Panc1 (cell line): Measurements from ENCODE around the gene RAC2. TPM values are rescaled to one million over a fixed set of nuclear protein-coding genes. Genes with fewer than 3 reads are reported as not detected.

Experiments
- ATAC-seq: fragments of 200-7000 bp; cut with Tn5 transposase; 2 replicates; pipeline ENCODE4 v1.9.1; 2020; ENCODE audit warnings: mild to moderate bottlenecking, moderate library complexity
- BruUV-seq: library from RNA; stranded (reverse); fragments of 400-500 nt; replicated peaks from 2 replicates; lab custom pipeline; 2021; lab: Mats Ljungman, UMichigan
- CTCF ChIA-PET: fragments of 300-600 bp; sonication (Branson Sonifier 250); formaldehyde crosslinking; loops from one replicate; lab custom pipeline; 2022; ENCODE audit warnings: antibody characterized with exemption; lab: Charles Lee
- POLR2A ChIA-PET: fragments of 300-600 bp; sonication (Branson Sonifier 250); formaldehyde crosslinking; loops from one replicate; lab custom pipeline; 2022; ENCODE audit warnings: antibody characterized with exemption; lab: Charles Lee
- DNase-seq: peaks from one replicate; pipeline ENCODE4 v3.0.0-alpha.2; 2010; ENCODE audit warnings: low read depth, low spot score
- H3K27ac ChIP-seq: 2 replicates; pipeline ENCODE4 v1.5.1; 2011; ENCODE audit warnings: mild to moderate bottlenecking, low read length, inconsistent platforms
- H3K27me3 ChIP-seq: fragments of 200-500 bp; sonication (Bioruptor generic); 2 replicates; pipeline ENCODE4 v1.6.0; 2014; ENCODE audit warnings: low read length, inconsistent platforms; ENCODE audit not compliant: control insufficient read depth, insufficient read depth
- H3K36me3 ChIP-seq: fragments of 200-500 bp; sonication (Bioruptor generic); 2 replicates; pipeline ENCODE4 v1.5.1; 2014; ENCODE audit warnings: inconsistent platforms, mild to moderate bottlenecking, low read length, moderate library complexity; ENCODE audit not compliant: control insufficient read depth, insufficient read depth
- H3K4me1 ChIP-seq: 2 replicates; pipeline ENCODE4 v1.5.1; 2011; ENCODE audit warnings: inconsistent platforms, mild to moderate bottlenecking, low read length, moderate library complexity; ENCODE audit not compliant: control insufficient read depth, insufficient read depth
- H3K4me3 ChIP-seq, 2 experiments: 2 replicates each; pipeline ENCODE4 v1.5.1; 2011 to 2012; ENCODE audit warnings: low read depth in 2 of 2, low read length in 2 of 2, mild to moderate bottlenecking in 2 of 2, inconsistent platforms in 1 of 2, moderate library complexity in 1 of 2
- H3K9me3 ChIP-seq: fragments of 200-500 bp; sonication (Bioruptor generic); 2 replicates; pipeline ENCODE4 v1.5.1; 2014; ENCODE audit warnings: low read depth, mild to moderate bottlenecking, inconsistent platforms, low read length, moderate library complexity; ENCODE audit not compliant: control insufficient read depth, insufficient read depth
- POLR2AphosphoS5 ChIP-seq: IDR thresholded peaks from 2 replicates; pipeline ENCODE4 v1.6.1; 2012; ENCODE audit warnings: mild to moderate bottlenecking, low read depth, low read length, moderate library complexity
- REST ChIP-seq, 2 experiments: IDR thresholded peaks; 2 replicates each; pipeline ENCODE4 v1.6.1; 2011 to 2012; ENCODE audit warnings: low read depth in 2 of 2, control low read depth in 1 of 2, low read length in 1 of 2, mild to moderate bottlenecking in 1 of 2, moderate library complexity in 1 of 2; ENCODE audit not compliant: insufficient read depth in 1 of 2
- SIN3A ChIP-seq: IDR thresholded peaks from 2 replicates; pipeline ENCODE4 v1.6.1; 2012; ENCODE audit warnings: low read depth, mild to moderate bottlenecking, low read length, moderate library complexity, borderline replicate concordance; ENCODE audit not compliant: insufficient read depth
- TCF7L2 ChIP-seq: IDR thresholded peaks from 2 replicates; pipeline ENCODE4 v1.6.1; 2011; ENCODE audit warnings: mild to moderate bottlenecking, low read depth, low read length, inconsistent platforms
- in situ Hi-C: cut with HindIII; loops from 2 replicates; pipeline ENCODE4 v1.10.0; 2016; ENCODE audit warnings: low sequenced_read_pairs, low pct_unique_long_range_greater_than_20kb
- intact Hi-C: fragments of 100-400 bp; cut with micrococcal nuclease; formaldehyde crosslinking; loops from one replicate; pipeline ENCODE4 v1.10.0; 2022; ENCODE audit not compliant: unreplicated experiment
- total RNA-seq: library from RNA; stranded (reverse); gene quantifications from one replicate; pipeline ENCODE4 v1.2.1, GENCODE V29; 2021; ENCODE audit not compliant: unreplicated experiment
- TF ChIP-seq, protein P1 (sequence below): fragments of 450-650 bp; IDR thresholded peaks from 2 replicates; pipeline ENCODE4 v1.5.1; 2017; ENCODE audit warnings: mild to moderate bottlenecking

RAC2 gene
- total RNA-seq, 1 experiment from 2014 or later: 1.5 TPM

GRCh38 chr22:37185646-37186227 lies 58.3 kb downstream of the RAC2 start:
- Histone ChIP-seq H3K36me3 (no peaks in the 10 kb centered on the region), H3K4me3 (no peak overlapping the region), H3K27me3 (no peaks in the 10 kb centered on the region), H3K9me3 (no peaks in the 10 kb centered on the region), H3K4me1 (peaks cover 52% of the 10 kb centered on the region), H3K27ac (peak overlapping the region; percentile 94)
- no TSS peak for BruUV-seq
- TF ChIP-seq, protein P1, sequence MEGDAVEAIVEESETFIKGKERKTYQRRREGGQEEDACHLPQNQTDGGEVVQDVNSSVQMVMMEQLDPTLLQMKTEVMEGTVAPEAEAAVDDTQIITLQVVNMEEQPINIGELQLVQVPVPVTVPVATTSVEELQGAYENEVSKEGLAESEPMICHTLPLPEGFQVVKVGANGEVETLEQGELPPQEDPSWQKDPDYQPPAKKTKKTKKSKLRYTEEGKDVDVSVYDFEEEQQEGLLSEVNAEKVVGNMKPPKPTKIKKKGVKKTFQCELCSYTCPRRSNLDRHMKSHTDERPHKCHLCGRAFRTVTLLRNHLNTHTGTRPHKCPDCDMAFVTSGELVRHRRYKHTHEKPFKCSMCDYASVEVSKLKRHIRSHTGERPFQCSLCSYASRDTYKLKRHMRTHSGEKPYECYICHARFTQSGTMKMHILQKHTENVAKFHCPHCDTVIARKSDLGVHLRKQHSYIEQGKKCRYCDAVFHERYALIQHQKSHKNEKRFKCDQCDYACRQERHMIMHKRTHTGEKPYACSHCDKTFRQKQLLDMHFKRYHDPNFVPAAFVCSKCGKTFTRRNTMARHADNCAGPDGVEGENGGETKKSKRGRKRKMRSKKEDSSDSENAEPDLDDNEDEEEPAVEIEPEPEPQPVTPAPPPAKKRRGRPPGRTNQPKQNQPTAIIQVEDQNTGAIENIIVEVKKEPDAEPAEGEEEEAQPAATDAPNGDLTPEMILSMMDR: no peak
- TF ChIP-seq SIN3A (no peak), TCF7L2 (no peak), POLR2AphosphoS5 (no peak), REST (IDR thresholded peaks at IDR 0.05; ENCODE audit: insufficient read depth in 1 of 2, low read depth in 2 of 2, low read length in 1 of 2) (no peak)
- intact Hi-C loops: no loop called here
- ChIA-PET POLR2A (no interaction called here), CTCF (no interaction called here)
- DNase-seq (no peak), ATAC-seq (no peak)
- in situ Hi-C loops: no loop called here

- Histone ChIP-seq H3K4me3 (no peak overlapping the region), H3K4me1 (peaks cover 44% of the 10 kb centered on the region), H3K27me3 (no peaks in the 10 kb centered on the region), H3K9me3 (no peaks in the 10 kb centered on the region), H3K36me3 (no peaks in the 10 kb centered on the region), H3K27ac (peak overlapping the region; percentile 51; the same call in 1 of the 2 replicates)
- DNase-seq (no peak), ATAC-seq (no peak)
- BruUV-seq: no TSS peak
- CTCF ChIA-PET: no interaction called here
- in situ Hi-C loops (no loop called here), intact Hi-C loops (no loop called here)
- POLR2A ChIA-PET: no interaction called here
- TF ChIP-seq, protein P1: no peak
- no peak for TF ChIP-seq TCF7L2
- no peak for TF ChIP-seq REST (IDR thresholded peaks at IDR 0.05; ENCODE audit: insufficient read depth in 1 of 2, low read depth in 2 of 2, low read length in 1 of 2)
- no peak for TF ChIP-seq POLR2AphosphoS5
- no peak for TF ChIP-seq SIN3A
These were observed 59.1 kb downstream of the RAC2 start for GRCh38 chr22:37184816-37185541.
